ENCODE results near the gene KRTAP10-5. TPM values are rescaled to one million over a fixed set of nuclear protein-coding genes. Genes with fewer than 3 reads are reported as not detected.
A peak's percentile ranks its signal among the peaks of the same experiment; 100 is the strongest.
"Not testable (repeated sequence)": the region's sequence is repeated elsewhere in the genome, so short reads cannot be mapped to it uniquely, and the experiment has no call there.

Gene KRTAP10-5
- total and polyA plus RNA-seq, 5 donors: not detected

DNA sequence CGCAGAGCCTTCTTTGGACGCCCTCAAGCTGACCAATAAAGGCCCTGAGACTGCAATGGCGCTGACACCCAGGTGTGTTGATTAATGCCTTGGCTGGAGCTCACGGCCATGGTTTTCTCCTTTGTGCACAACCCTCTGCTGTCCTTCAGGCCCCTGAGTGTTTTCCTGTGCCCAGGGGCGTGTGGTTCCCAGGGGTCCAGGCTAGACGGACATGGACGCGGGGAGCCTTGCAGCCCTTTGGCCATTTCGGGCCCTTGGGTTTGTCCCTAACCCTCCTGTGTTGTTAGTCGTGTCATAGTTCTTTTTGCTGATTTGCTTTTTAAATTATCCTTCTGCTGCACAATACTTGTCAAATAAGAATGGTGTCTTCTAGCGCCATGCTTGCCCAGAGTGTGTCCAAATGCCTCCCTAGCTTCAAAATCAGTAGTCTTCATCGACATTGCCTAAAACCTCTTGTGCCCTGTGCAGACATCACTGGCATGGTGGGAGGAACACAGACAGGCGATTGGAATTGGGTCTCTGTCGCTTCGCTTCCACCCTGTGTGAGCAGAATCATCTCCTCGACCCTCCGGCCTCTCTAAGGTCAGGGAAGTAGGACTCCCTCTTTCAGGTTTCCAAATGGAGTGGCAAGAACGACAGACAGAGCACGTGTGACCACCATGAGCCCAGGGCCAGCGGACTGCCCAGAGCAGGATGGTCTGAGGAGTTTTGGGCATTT lies 4.9 kb downstream of the KRTAP10-5 start:
- intact Hi-C loops (cut with DNase I): no loop called here
- Histone ChIP-seq H3K4me1 (ENCODE audit: control insufficient read depth, insufficient read depth, low read length) (no peaks in the 10 kb centered on the region), H3K4me3 (ENCODE audit: low read length) (no peak overlapping the region), H3K27ac (ENCODE audit: low read length) (no peak overlapping the region), H3K9me3 (ENCODE audit: control insufficient read depth, low read length) (no peaks in the 10 kb centered on the region), H3K27me3 (ENCODE audit: control insufficient read depth, insufficient read depth) (no peaks in the 10 kb centered on the region)
- DNase-seq (peak in 1 of 3 donors; percentile 25), ATAC-seq (no peak)
- WGBS: 85% methylated on average over 20 of the region's 20 CpGs

DNA sequence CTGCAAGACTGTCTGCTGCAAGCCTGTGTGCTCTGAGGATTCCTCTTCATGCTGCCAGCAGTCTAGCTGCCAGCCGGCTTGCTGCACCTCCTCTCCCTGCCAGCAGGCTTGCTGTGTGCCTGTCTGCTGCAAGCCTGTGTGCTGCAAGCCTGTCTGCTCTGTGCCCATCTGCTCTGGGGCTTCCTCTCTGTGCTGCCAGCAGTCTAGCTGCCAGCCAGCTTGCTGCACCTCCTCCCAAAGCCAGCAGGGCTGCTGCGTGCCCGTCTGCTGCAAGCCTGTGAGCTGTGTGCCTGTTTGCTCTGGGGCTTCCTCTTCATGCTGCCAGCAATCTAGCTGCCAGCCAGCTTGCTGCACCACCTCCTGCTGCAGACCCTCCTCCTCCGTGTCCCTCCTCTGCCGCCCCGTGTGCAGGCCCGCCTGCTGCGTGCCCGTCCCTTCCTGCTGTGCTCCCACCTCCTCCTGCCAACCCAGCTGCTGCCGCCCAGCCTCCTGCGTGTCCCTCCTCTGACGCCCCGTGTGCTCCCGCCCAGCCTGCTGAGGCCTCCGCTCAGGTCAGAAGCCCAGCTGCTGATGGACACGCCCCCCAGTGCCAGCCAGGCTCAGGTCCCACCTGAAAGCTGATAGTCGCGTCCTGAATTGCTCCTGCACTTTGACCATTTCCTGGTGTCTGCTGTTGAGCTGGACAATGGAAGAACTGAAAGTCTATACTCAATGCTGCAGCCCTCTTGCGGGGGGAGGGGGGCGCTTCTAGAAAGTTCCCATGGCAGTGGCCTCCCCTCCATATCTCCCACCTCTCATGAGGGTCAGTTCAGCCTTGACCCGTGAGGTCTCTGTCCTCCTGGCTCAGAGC lies 5.7 kb downstream of the KRTAP10-5 start:
- intact Hi-C loops (cut with DNase I): no loop called here
- H3K9me3 ChIP-seq (ENCODE audit: control insufficient read depth, low read length): no peaks in the 10 kb centered on the region
- peak in 1 of 2 donors; percentile 36 for ATAC-seq
- no peak overlapping the region for H3K27ac ChIP-seq (ENCODE audit: low read length)
- H3K4me1 ChIP-seq (ENCODE audit: control insufficient read depth, insufficient read depth, low read length): no peaks in the 10 kb centered on the region
- no peak overlapping the region for H3K4me3 ChIP-seq (ENCODE audit: low read length)
- WGBS: 38% methylated on average over 21 of the region's 21 CpGs
- DNase-seq: peak in 1 of 3 donors; percentile 31
- no peaks in the 10 kb centered on the region for H3K27me3 ChIP-seq (ENCODE audit: control insufficient read depth, insufficient read depth)

DNA sequence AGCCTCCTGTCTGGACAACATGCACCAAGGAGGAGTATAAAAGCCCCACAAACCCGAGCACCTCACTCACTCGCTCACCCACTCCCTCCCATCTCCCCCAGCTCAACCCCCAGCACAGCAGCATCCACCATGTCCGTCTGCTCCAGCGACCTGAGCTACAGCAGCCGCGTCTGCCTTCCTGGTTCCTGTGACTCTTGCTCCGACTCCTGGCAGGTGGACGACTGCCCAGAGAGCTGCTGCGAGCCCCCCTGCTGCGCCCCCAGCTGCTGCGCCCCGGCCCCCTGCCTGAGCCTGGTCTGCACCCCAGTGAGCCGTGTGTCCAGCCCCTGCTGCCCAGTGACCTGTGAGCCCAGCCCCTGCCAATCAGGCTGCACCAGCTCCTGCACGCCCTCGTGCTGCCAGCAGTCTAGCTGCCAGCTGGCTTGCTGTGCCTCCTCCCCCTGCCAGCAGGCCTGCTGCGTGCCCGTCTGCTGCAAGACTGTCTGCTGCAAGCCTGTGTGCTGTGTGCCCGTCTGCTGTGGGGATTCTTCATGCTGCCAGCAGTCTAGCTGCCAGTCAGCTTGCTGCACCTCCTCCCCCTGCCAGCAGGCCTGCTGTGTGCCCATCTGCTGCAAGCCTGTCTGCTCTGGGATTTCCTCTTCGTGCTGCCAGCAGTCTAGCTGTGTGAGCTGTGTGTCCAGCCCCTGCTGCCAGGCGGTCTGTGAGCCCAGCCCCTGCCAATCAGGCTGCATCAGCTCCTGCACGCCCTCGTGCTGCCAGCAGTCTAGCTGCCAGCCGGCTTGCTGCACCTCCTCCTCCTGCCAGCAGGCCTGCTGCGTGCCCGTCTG lies 6.6 kb downstream of the KRTAP10-5 start, which contains the start of gene KRTAP10-4:
Gene KRTAP10-4, plus strand, starts transcription at position 100 of the 827 bp plus-strand sequence. Its CDS starts 30 bp downstream, at position 130.
- intact Hi-C loops (cut with DNase I); H3K4me1 ChIP-seq (ENCODE audit: control insufficient read depth, insufficient read depth, low read length); ATAC-seq; H3K9me3 ChIP-seq (ENCODE audit: control insufficient read depth, low read length); H3K27me3 ChIP-seq (ENCODE audit: control insufficient read depth, insufficient read depth); H3K4me3 ChIP-seq (ENCODE audit: low read length); H3K27ac ChIP-seq (ENCODE audit: low read length): not testable (repeated sequence)
- WGBS: 65% methylated on average over 22 of the region's 25 CpGs
- peak in 1 of 3 donors; percentile 50 for DNase-seq

DNA sequence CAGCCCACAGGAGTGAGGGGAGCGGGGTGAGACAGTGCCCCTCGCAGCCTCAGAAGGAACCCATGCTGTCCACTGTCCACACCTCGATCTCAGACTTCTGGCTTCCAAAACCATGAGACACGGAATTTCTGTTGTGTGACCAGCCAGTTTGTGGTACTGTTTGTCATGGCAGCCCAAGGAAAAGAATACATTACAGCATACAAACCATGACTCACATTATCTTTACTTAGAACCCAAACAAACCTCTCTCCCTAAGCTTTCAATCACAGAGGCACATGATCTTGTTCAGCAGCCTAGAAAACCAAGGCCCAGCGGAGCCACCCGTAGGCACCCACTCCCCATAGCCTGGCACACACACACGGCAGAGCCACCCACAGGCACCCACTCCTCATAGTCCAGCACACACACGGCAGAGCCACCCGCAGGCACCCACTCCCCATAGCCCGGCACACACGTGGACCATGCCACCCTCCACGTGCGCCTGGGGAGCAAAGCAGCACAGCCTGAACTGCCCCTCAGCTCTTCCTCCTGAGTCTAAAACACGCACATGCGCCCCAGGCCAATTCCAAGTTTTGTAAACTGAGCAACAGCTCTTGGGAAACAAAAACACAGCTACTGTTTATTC lies 7.3 kb downstream of the KRTAP10-5 start:
- intact Hi-C loops (cut with DNase I): no loop called here
- no peaks in the 10 kb centered on the region for H3K27me3 ChIP-seq (ENCODE audit: control insufficient read depth, insufficient read depth)
- peak in 1 of 2 donors; percentile 38 for ATAC-seq

DNA sequence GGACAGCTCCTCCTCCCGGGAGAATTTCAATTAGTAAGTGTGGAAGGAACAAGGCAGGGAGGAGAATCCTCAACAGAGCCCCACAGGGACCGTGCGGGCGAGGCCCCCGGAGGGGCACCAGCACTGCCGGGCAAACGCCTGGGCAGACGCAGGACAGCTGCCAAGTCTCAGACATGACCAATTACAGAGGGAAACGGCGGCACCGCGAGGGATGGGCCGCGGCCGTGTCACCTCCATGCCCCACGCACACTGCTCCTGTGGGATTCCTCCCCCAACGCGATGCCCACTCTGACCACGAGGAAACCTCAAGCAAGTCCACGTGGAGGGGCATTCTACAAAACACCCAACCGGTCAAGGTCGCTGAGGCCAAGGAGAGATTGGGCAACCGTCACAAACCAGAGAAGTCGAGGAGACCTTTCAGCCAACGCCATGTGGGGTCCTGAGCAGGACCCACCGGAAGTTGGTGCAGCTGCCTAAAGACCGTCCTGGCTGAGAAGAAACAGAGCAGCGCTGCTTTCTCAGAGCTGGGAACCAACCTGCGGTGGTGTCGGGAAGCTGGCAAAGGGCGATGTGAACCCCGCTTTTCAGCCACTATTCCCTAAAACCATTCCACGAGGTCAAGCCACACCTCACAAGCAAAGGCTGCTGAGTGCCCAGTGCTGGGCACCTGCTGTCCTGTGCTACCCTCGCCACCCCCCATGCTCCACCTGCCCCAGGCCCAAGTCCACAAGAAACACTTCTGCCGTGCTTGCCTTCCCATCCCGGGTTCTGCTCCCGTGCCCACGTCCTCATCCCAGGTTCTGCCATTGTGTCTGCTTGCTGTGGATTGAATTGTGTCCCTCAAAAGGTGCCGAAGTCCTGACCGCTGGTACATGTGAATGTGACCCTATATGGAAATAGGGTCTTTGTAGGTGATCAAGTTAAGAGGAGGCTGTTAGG lies 8.3 kb downstream of the KRTAP10-5 start:
- intact Hi-C loops (cut with DNase I): no loop called here
- Histone ChIP-seq H3K27me3 (ENCODE audit: control insufficient read depth, insufficient read depth) (no peaks in the 10 kb centered on the region), H3K9me3 (ENCODE audit: control insufficient read depth, low read length) (no peaks in the 10 kb centered on the region), H3K4me3 (ENCODE audit: low read length) (no peak overlapping the region), H3K27ac (ENCODE audit: low read length) (no peak overlapping the region), H3K4me1 (ENCODE audit: control insufficient read depth, insufficient read depth, low read length) (no peaks in the 10 kb centered on the region)
- no peak for ATAC-seq
- WGBS: 92% methylated on average over 40 of the region's 40 CpGs
- DNase-seq: no peak

More for the DNA sequence above, 7.3 kb downstream of the KRTAP10-5 start:
- no peak overlapping the region for H3K27ac ChIP-seq (ENCODE audit: low read length)
- H3K9me3 ChIP-seq (ENCODE audit: control insufficient read depth, low read length): no peaks in the 10 kb centered on the region
- WGBS: 82% methylated on average over 15 of the region's 15 CpGs
- no peaks in the 10 kb centered on the region for H3K4me1 ChIP-seq (ENCODE audit: control insufficient read depth, insufficient read depth, low read length)
- no peak overlapping the region for H3K4me3 ChIP-seq (ENCODE audit: low read length)
- DNase-seq: no peak

DNA sequence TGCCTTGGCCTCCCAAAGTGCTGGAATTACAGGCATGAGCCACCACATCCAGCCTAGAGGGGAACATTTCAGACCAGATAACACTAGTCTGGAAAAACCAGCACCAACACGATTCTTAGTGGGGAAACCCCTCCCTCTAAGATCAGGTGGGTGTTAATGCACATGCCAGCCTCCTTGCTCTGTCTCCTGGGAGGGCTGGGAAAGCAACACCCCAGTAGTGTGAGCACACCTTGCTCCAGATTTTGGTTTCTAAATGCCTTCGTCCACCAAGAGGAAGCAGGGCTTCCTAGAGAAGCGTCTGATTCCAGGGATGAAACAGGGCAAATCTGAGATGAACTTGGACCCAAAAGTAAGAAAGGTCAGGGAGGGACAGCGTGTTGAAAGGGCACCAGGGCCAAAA lies 9.1 kb downstream of the KRTAP10-5 start:
- intact Hi-C loops (cut with DNase I): no loop called here
- no peak for DNase-seq
- no peak overlapping the region for H3K27ac ChIP-seq (ENCODE audit: low read length)
- WGBS: 63% methylated on average over 4 of the region's 4 CpGs
- no peak overlapping the region for H3K4me3 ChIP-seq (ENCODE audit: low read length)
- H3K9me3 ChIP-seq (ENCODE audit: control insufficient read depth, low read length): no peaks in the 10 kb centered on the region
- no peak for ATAC-seq
- no peaks in the 10 kb centered on the region for H3K4me1 ChIP-seq (ENCODE audit: control insufficient read depth, insufficient read depth, low read length)
- H3K27me3 ChIP-seq (ENCODE audit: control insufficient read depth, insufficient read depth): no peaks in the 10 kb centered on the region

DNA sequence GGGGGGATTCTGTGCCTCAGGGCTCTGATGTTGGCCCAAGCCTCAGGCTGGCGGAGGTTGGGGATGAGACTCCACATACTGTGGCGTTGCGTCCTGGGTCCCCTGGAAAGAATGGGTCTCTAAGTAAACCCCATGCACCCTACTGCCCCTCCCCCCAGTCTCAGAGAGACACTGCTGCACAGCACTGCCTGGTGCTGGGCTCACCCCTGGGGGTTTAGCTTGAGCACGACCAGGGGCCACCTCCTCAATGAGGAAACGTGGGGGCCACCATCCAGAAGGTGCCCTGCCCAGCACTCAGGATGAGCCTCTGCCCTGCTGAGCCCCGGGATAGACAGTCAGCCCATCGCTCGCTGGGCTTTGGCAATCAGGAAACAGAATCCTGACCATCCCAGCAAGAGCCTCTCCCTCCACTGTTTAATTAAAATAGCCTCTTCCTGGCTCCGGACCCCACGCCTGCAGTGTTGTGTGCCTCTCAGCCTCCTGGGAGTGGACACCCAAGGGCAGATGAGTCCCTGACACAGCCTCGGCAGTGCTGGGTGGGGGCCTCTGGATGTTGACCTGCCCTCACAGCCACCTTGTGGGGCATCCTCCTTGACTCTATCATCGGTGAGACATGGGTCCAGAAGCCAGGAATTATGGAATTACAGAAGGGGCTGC lies 10.4 kb downstream of the KRTAP10-5 start:
- H3K27ac ChIP-seq (ENCODE audit: low read length): no peak overlapping the region
- no peak overlapping the region for H3K4me3 ChIP-seq (ENCODE audit: low read length)
- DNase-seq (no peak), ATAC-seq (no peak)
- 82% methylated on average over 12 of the region's 12 CpGs for WGBS
- no peaks in the 10 kb centered on the region for H3K4me1 ChIP-seq (ENCODE audit: control insufficient read depth, insufficient read depth, low read length)
- intact Hi-C loops (cut with DNase I): no loop called here
- H3K27me3 ChIP-seq (ENCODE audit: control insufficient read depth, insufficient read depth): no peaks in the 10 kb centered on the region
- H3K9me3 ChIP-seq (ENCODE audit: control insufficient read depth, low read length): no peaks in the 10 kb centered on the region

DNA sequence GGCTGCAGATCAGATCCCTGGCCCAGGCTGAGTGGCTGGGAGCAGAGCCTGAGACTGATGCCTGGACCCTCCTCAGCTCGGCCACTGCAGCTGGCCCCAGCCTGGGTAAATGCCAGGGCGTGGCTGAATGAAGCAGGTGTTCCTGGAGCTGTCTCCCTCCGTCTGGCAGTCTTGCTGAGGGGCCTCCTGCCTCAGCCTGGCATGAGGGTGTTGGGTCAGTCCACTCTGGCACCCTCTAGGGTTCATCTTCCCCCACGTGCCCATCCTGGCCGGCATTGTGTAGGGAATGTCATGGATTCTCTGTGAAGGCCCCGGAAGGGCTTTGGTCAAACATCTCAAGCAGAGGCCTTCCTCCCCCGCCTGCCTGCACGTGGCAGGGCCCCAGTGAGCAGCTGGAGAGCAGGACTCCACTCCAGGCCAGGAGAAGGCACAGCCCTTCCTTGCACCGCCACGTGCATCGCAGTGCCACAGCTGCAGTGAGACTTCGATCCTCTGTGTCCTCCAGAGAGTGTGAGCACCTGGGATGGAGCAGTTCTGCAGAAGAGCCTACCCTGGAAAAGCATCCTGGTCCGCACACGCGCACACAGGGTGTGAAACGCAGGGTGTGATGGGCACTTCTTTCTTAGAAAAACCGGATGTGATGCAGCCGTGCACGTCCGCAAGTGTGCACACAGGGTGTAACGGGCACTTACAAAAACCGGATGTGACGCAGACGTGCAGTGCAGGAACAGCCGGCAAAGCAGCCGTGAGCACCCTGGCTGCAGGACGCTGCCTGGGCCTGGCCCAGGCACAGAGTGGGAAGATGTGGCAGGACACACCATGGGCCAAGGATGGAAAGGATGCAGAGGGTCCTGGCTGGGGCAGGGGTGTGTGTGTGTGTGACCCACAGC lies 11.5 kb downstream of the KRTAP10-5 start:
- no peaks in the 10 kb centered on the region for H3K9me3 ChIP-seq (ENCODE audit: control insufficient read depth, low read length)
- no peaks in the 10 kb centered on the region for H3K27me3 ChIP-seq (ENCODE audit: control insufficient read depth, insufficient read depth)
- H3K27ac ChIP-seq (ENCODE audit: low read length): no peak overlapping the region
- no peak for DNase-seq
- H3K4me1 ChIP-seq (ENCODE audit: control insufficient read depth, insufficient read depth, low read length): no peaks in the 10 kb centered on the region
- ATAC-seq: no peak
- 76% methylated on average over 27 of the region's 27 CpGs for WGBS
- intact Hi-C loops (cut with DNase I): no loop called here
- H3K4me3 ChIP-seq (ENCODE audit: low read length): no peak overlapping the region

DNA sequence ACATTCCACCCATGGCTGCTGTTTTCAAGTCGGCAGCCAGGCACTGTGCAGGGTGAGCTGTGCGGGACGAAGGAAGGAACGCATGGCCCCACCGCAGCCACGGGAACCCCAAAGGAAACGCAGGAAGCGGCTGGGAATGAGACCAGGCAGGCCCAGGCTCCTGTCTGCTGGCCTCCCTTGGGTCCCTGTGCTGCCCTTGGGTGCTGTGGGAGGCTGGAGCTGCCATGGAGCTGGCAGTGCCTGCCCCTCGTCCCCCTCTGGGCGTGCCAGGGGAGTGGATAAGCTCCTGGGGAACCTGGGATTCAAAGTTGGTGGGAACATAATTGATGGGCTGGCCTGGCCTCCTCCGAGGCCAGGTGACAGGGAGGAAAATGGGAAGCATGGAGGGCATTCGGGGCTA lies 12.1 kb downstream of the KRTAP10-5 start:
- ATAC-seq (peak in 1 of 2 donors; percentile 12), DNase-seq (no peak)
- no peaks in the 10 kb centered on the region for H3K9me3 ChIP-seq (ENCODE audit: control insufficient read depth, low read length)
- no peaks in the 10 kb centered on the region for H3K27me3 ChIP-seq (ENCODE audit: control insufficient read depth, insufficient read depth)
- 72% methylated on average over 12 of the region's 12 CpGs for WGBS
- H3K4me3 ChIP-seq (ENCODE audit: low read length): no peak overlapping the region
- intact Hi-C loops (cut with DNase I): no loop called here
- H3K4me1 ChIP-seq (ENCODE audit: control insufficient read depth, insufficient read depth, low read length): no peaks in the 10 kb centered on the region
- no peak overlapping the region for H3K27ac ChIP-seq (ENCODE audit: low read length)

Measured in right cardiac atrium (tissue), 5 donors.